Transverse colon (tissue), 4 donors: ENCODE data around the gene WWP2.

ENCODE experiments used
- POLR2A ChIP-seq: fragments of 450-650 bp; IDR thresholded peaks from one replicate; pipeline ENCODE4 v1.6.1; 2016; ENCODE audit warnings: antibody characterized with exemption, mild to moderate bottlenecking, moderate library complexity
- POLR2AphosphoS5 ChIP-seq, 3 donors: sonication (generic); formaldehyde crosslinking; IDR thresholded peaks; one replicate each; pipeline ENCODE4 v1.6.1; 2016; ENCODE audit warnings: antibody characterized with exemption in 3 of 3
- TF ChIP-seq, protein P1 (sequence below), 5 experiments: fragments of 200-600 bp in 3 of 5; fragments of 450-650 bp in 2 of 5; sonication (generic) in 3 of 5; IDR thresholded peaks; 1 replicate in 2 of 5; 2 replicates in 3 of 5; pipeline ENCODE4 v1.5.1; 2016 to 2017; ENCODE audit warnings: antibody characterized with exemption in 5 of 5, inconsistent platforms in 3 of 5, mild to moderate bottlenecking in 2 of 5, moderate library complexity in 1 of 5

DNA sequence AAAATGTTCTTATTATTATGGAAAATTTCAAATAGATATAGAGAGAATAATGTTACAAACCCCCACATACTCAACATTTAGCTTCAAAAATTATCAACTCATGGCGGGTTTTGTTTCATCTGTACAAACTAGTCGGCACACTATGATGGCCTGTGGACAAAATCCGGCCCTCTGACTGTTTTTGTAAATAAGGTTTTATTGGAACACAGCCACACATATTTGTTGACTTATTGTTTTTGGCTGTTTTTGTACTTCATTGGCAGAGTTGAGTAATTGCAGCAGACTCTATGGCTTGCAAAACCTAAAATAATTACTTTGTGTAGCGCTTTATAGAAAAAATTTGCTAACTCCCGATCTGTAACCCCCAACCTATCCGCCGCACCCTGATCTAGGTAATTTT is 147.6 kb downstream of the WWP2 start:
- TF ChIP-seq POLR2AphosphoS5 (IDR thresholded peaks at IDR 0.05) (no peak), POLR2A (no peak)
- TF ChIP-seq, protein P1, sequence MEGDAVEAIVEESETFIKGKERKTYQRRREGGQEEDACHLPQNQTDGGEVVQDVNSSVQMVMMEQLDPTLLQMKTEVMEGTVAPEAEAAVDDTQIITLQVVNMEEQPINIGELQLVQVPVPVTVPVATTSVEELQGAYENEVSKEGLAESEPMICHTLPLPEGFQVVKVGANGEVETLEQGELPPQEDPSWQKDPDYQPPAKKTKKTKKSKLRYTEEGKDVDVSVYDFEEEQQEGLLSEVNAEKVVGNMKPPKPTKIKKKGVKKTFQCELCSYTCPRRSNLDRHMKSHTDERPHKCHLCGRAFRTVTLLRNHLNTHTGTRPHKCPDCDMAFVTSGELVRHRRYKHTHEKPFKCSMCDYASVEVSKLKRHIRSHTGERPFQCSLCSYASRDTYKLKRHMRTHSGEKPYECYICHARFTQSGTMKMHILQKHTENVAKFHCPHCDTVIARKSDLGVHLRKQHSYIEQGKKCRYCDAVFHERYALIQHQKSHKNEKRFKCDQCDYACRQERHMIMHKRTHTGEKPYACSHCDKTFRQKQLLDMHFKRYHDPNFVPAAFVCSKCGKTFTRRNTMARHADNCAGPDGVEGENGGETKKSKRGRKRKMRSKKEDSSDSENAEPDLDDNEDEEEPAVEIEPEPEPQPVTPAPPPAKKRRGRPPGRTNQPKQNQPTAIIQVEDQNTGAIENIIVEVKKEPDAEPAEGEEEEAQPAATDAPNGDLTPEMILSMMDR (IDR thresholded peaks at IDR 0.05): no peak
